Stimulated activated CD8-positive, alpha-beta memory T cell treated with anti-CD3 and anti-CD28 coated beads, Interleukin-12 subunit alpha, Interleukin-12 subunit beta, amount 100 ng/mL, for 24 hours (primary cell): ENCODE results near the gene POMGNT1.
"Not testable (repeated sequence)": the region's sequence is repeated elsewhere in the genome, so short reads cannot be mapped to it uniquely, and the experiment has no call there.

Experiments
- DNase-seq: peaks from one replicate; pipeline ENCODE4 v3.0.0-alpha.2; 2020; ENCODE audit errors: extremely low read depth

The POMGNT1 gene

DNA sequence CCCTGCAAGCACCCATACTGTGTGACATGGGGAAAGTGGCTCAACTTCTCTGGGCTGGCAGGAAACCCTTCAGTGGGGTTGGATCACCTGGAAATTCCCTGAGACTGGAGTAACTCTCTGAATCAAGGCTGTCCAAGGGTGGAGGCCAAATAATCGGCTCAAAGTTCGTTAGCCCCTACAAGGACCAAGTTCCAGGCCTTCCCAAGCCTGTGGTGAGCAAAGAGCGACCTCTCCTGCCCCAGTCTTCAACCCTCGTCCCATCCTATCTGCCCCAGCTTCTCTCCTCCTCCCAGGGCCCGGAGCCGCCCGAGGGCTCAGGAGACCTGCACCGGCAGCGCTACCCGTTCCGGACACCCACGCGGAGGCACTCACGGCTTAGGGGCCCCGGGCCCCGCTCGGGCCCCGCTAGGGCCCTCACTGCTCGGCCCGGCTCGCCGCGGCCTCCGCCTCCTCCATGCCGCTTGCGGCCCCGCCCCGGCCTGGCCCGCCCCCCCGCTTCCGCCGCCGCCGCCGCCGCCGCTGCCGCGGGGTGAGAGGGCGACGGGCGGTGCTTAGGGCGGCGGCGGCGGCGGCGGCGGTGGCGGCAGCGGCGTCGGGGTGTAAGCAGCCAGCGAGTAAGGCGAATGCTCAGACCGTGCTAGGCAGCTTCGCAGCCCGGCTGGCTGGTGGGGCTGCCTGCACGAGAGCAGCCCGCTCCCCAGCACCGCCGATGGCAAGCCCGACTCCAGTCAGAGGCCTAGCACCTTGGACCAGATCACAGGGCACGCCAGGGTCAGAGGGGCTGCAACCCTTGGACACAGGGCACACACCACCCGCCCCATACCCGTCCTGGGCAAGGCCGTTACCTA lies at the start of gene POMGNT1:
Gene POMGNT1 (minus strand): TSS at position 471 of the 848 bp plus-strand sequence. CDS start 613 bp downstream, outside the sequence.
- peak; percentile 39 for DNase-seq

DNA sequence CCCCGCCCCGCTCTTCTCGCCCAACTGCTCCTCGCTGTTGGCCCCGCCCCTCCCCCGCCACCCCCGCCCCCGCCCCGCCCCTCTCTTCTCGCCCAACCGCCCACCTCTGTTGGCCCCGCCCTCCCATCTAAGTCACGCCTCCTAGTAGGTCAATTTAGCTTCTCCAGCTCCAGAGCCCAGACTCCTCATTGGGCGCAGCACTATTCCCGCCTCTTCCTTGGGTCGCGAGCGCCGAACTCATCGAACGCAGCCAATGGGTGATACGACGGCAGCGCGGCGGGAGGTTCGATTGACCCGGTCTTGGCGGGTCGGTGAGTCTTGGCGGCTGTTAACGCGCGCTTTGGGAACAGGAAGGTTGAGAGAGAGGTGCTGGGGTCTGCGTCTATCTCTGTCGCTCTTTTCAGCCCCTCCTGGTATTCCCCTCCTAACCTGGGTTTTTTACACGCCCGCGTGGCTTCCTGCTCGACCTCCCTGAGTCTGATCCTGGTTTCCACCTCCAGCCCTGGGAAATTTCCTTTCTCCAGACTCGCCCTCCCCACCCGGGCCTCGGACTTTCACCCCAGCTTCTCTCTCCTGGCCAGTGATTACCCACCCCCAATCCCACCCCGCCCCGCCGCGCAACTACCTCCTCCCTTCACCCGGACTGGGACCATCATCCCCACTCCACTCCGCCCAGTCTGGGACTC lies 49.3 kb upstream of the POMGNT1 start, which contains the start of gene RAD54L:
Gene RAD54L (plus strand): TSS at position 328 of the 686 bp plus-strand sequence. CDS start 643 bp downstream, outside the sequence.
- peak; percentile 94 for DNase-seq

DNA sequence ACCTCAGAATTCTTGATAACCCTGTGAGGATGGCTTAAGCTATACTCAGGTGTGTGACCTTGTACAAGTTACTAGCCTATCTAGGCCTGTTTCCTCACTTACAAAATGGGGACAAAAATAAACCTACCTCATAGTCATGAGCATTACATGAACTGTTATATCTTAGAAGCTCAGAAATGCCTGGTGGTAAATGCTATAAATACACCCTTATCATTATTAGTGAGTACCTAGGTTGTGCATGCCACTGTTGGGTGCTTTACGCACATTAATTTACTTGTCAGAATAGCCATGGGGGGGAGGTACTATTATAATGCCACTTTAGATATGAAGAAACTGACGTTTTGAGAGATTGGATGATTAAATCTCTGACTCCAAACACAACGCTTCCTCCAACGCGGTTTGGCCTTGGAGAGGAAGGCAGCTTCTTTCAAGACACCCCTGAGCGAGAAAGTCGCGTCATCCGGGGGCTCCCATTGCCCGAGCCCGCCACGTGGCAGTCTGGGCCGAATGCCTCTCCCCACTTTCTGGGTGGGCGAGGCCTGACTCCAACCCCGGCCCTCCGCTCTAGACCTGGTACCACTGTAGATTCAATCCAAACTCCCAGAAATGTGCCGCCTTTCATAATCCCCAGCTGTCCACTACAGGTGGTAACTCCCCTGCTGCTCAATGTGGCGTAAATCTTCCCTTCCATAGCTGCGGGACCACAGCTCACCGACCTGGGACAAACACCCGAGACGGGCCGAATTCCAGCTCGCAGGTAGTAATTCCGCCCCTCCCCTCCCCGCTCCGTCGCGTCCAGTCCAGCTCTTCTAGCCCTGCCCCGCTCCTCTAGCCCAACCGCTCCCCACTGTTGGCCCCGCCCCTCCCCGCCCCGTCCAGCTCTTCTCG lies 48.6 kb upstream of the POMGNT1 start:
- DNase-seq = peak; percentile 12

DNA sequence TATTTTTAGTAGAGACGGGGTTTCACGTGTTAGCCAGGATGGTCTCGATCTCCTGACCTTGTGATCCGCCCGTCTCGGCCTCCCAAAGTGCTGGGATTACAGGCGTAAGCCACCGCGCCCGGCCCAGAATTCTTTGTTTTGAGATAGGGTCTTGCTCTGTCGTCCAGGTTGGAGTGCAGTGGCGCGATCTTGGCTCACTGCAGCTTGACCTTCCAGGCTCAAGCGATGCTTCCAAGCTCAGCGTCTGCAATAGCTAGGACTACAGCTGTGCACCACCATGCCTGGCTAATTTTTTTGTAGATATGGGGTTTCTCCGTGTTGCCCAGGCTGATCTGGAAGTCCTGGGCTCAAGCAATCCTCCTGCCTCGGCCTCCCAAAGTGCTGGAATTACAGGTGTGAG lies 47.9 kb upstream of the POMGNT1 start:
- DNase-seq = not testable (repeated sequence)

DNA sequence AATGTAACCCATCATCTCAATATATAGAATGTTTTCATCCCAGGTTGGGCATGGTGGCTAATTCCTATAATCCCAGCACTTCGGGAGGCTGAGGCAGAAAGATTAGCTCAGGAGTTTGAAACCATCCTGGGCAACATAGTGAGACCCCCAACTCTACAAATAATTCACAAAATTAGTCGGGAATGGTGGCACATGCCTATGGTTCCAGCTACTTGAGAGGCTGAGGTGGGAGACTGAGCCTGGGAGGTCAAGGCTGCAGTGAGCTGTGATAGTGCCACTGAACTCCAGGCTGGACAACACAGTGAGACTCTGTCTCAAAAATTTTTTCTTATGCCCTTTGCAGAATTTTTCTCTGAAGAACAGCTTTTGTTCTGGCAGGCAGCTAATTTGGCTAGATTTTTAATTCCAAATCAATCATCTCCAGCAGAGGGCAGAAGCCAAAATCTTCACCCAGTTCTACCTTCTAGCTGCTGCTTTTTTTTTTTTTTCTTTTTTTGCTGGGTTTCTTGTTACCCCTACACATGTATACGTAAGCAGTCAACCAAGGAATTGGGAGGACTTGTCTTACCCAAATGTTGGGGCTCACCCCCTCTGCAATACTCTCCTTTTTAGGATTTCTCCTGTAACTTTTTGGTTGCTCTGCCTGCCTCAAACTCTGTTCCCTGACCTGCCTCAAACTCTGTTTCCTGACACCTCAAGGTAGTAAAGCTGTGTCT lies 46.6 kb upstream of the POMGNT1 start:
- no peak for DNase-seq

DNA sequence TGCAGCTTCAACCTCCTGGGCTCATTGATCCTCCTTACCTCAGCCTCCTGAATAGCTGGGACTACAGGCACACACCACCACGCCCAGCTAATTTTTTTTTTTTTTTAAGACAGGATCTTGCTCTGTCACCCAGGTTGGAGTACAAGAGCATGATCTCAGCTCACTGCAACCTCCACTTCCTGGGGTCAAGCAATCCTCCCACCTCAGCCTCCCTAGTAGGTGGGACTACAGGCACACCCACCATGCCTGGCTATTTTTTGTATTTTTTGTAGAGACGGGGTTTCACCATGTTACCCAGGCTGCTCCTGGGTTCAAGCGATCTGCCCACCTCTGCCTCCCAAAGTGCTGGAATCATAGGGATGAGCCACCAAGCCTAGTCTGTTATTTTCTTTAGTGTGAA lies 45.6 kb upstream of the POMGNT1 start:
- DNase-seq = not testable (repeated sequence)

DNA sequence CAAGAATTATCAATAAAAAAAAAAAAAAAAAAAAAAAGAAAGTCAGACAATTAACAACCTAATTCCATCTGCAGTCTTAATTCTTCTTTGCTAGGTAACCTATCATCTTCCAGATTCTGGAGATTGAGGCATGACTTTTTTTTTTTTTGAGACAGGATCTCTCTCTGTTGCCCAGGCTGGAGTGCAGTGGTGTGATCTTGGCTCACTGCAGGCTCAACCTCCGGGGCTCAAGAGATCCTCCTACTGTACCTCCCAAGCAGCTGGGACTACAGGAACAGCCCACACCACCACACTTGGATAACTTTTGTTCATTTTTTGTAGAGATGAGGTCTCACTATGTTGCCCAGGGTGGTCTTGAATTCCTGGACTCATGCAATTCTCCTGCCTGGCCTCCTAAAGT lies 44.7 kb upstream of the POMGNT1 start:
- DNase-seq = no peak

DNA sequence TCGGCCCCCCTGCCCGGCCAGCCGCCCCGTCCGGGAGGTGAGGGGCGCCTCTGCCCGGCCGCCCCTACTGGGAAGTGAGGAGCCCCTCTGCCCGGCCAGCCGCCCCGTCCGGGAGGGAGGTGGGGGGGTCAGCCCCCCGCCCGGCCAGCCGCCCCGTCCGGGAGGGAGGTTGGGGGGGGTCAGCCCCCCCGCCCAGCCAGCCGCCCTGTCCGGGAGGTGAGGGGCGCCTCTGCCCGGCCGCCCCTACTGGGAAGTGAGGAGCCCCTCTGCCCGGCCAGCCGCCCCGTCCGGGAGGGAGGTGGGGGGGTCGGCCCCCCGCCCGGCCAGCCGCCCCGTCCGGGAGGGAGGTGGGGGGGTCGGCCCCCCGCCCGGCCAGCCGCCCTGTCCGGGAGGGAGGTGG lies 43.5 kb upstream of the POMGNT1 start:
- DNase-seq = not testable (repeated sequence)

DNA sequence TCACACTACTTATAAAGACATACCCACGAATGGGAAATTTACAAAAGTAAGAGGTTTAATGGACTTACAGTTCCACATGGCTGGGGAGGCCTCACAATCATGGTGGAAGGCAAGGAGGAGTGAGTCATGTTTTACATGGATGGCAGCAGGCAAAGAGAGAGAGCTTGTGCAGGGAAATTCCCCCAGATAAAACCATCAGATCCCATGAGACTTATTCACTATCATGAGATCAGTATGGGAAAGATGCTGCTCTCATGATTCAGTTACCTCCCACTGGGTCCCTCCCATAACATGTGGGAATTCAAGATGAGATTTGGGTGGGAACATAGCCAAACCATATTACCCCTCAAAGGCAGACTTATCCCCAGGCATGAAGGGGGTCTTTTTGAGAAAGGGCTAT lies 40.6 kb upstream of the POMGNT1 start:
- not testable (repeated sequence) for DNase-seq

DNA sequence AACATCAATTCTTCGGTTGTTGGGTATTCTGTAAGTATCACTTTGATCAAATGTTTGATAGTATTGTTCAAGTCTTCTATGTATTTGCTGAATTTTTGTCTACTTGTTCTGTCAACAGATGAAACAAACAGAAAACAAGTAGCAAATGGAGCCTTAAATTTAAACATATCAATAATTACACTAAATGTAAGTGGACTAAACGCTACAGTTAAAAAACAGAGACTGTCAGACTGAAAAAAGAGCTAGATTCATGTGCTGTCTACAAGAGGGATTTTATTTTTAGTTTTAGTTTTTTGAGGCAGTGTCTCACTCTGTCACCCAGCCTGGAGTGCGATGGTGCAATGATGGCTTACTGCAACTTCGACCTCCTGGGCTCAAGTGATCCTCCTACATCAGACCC lies 38.6 kb upstream of the POMGNT1 start:
- DNase-seq = no peak

DNA sequence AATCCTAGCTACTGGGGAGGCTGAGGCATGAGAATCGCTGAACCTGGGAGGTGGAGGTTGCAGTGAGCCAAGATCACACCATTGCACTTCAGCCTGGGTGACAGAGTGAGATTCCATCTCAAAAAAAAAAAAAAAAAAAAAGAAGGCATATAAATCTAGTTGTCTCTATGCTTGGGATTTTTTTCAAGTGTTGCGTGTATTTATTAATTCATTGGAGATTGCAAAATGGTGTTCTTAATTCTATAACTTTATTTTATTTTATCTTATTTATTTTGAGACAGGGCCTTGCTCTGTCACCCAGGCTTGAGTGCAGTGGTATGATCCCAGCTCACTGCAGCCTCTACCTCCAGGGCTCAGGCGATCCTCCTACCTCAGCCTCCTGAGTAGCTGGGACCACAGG lies 33.0 kb upstream of the POMGNT1 start:
- DNase-seq = not testable (repeated sequence)

DNA sequence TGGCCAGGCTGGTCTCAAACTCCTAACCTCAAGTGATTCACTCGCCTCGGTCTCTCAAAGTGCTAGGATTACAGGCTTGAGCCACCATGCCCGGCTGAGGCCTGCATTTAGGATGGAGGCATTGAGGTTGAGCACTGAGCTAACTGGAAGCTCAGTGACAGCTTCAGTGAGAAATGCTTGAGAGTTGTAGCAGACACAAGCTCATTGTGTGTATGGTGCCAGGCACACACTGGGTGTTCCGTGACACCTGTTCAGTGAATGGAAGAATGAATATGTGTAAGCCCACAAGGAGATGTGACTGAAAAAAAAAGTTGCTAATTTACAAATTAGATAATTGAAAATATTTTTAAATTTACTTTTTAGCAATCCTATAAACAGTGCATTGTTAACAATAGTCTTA lies 26.7 kb upstream of the POMGNT1 start:
- no peak for DNase-seq

DNA sequence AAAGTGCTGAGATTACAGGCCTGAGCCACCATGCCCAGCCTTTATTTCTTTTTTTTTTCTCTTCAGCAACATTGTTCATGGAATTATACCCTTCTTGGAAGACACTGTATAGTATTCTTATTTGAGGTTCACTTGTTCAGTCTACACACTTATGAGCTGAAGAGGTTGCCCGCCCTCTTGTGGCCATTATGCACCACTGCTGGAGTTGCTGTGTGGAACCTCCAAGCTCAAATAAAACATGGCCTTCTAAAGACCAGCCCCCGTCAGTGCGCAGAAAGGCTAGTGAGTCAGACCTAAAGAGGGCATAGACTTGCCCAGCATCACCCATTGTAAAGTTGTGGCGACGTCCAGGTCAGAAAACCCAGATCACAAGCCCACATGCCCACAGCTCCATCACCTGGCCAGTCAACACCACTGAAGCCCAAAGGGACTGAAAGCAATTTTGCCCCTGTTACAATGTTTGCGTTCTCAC lies 25.3 kb upstream of the POMGNT1 start:
- DNase-seq = no peak

DNA sequence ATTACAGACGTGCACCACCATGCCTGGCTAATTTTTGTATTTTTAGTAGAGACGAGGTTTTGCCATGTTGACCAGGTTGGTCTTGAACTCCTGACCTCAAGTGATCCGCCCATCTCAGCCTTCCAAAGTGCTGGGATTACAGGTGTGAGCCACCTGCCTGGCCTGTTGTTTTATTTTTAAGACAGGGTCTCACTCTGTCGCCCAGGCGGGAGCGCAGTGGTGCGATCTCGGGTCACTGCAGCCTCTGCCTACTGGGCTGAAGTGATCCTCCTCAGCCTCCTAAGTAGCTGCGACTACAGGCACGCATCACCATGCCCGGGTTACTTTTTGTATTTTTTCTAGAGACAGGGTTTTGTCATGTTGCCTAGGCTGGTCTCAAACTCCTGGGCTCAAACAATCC lies 24.8 kb upstream of the POMGNT1 start:
- DNase-seq = not testable (repeated sequence)

DNA sequence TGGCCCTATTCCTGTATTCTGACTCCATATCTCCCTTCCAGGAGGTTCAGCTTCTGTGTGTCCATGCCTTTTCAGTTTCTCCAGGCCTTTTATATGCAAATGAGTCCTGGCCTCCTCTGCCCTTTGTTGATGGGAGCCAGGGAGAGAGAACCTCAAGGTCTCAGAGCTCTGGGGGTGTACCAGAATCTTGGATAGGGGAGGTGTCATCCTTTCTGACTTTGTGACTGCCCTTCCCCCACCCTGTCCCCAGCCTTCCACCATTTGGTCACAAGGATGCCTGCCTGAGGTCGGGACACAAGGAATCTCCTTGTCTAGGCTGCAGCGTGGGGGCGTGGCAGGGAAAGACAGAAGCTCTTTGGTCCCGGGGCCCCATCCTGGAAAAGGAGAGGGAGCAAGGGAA lies 23.5 kb upstream of the POMGNT1 start:
- DNase-seq = no peak

DNA sequence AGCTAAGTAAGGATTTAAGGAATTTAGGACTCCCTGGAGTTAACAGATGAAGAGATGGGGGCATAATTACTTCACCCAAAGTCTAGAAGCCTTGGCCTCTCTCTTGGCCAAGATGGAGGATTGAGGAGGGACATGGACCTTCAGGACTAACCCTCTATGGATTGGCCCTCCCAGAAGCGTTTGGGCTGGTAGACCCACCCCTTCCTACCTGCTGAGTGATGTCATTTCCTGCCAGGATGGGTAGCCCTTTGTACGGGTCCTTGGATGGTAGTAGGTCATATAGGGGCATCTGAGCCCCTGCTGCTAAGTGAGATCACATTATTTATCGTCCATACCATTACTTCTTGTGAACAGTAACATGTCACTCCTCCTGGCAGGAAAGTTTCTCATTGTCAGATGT lies 22.6 kb upstream of the POMGNT1 start:
- DNase-seq = no peak

DNA sequence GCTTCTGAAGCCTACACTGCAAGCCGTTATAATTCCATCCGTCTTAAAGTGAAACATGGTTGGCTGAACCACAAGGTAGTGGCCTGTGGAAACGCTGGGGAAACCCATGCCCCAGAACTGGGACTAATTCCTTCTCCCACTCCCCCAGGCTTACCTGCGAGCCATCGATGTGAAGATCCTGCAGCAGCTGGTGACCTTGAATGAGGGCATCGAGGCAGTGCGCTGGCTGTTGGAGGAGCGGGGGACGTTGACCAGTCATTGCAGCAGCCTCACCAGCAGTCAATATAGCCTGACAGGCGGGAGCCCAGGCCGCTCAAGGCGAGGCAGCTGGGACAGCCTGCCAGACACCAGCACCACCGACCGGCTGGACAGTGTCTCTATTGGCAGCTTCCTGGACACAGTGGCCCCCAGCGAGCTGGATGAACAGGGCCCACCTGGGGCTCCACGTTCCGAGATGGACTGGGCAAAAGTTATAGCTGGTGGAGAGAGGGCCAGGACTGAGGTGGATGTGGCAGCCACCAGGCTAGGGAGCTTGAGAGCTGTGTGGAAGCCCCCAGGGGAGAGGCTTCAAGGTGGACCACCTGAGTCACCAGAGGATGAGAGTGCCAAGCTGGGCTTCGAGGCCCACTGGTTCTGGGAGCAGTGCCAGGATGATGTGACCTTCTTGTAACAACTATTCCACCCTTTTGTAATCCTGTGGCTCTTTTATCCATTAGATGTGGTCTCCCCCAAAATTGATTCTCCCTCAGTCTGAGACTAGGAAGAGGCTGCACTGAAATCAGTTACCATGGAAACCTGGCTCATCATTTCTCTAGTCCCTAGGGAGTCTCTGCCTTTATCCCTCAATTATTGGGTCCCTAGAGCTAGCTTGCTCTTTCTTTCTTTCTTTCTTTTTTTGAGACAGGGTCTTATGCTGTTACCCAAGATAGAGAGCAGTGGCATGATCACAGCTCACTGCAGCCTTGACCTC lies 21.6 kb upstream of the POMGNT1 start:
- no peak for DNase-seq

DNA sequence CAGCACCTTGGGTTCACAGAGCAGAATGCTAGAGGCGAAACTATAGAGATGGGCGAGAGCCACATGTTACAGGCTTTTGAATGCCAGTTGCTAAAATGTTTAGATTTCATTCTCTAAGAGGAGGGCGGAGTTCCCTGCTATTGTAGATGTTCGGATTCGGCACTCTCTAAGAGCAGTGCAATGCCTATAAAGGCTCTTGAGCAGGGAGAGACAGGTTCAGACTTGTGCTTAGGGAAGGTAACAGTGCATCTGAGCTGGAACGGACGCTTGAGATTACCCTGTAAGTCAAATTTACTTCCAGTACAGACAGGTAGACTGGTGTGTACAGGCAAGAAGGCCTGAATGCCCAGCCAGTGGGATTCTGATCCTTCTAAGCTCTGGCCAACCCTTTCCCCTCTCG lies 20.2 kb upstream of the POMGNT1 start:
- no peak for DNase-seq

DNA sequence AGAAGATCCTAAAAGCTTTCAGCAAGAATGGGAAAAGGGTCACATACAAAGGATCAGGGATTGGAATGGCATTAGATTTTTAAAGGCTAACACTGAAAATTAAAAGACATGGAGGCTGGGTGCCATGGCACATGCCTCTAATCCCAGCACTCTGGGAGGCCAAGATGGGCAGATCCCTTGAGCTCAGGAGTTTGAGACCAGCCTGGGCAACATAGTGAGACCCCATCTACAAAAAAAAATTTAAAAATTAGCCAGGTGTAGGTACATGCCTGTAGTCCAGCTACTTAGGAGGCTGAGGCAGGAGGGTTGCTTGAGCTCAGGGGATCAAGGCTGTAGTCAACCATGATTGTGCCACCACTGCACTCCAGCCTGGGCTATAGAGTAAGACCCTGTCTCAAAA lies 17.3 kb upstream of the POMGNT1 start:
- no peak for DNase-seq

DNA sequence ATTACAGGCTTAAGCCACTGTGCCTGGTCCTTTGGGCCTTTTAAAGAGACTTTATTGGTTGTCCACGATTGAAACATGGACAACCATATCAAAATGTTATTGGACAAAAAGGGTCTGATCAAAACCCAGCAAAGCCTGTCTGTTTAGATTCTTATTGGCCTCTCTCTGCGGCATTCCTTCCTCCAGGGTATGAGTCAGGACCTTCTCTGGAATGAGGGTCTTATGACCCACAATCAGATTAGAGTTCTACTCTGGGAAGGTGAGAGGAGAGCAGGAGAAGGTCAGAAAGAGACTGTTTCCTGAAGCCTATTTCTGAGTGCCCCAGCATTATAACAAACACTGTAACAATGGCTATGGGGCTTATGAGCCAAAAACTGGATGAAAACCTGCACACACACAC lies 12.8 kb upstream of the POMGNT1 start:
- DNase-seq = no peak
